GM11168 (cell line): Measurements from ENCODE around the gene C16orf96.
"Not testable (repeated sequence)": the region's sequence is repeated elsewhere in the genome, so short reads cannot be mapped to it uniquely, and the experiment has no call there.

ENCODE experiments used
- in situ Hi-C: fragments of 300-500 bp; cut with MboI; formaldehyde crosslinking; loops from one replicate; pipeline ENCODE4 v1.12.0; 2022; ENCODE audit warnings: low sequenced_read_pairs; ENCODE audit not compliant: unreplicated experiment

C16orf96 gene

DNA sequence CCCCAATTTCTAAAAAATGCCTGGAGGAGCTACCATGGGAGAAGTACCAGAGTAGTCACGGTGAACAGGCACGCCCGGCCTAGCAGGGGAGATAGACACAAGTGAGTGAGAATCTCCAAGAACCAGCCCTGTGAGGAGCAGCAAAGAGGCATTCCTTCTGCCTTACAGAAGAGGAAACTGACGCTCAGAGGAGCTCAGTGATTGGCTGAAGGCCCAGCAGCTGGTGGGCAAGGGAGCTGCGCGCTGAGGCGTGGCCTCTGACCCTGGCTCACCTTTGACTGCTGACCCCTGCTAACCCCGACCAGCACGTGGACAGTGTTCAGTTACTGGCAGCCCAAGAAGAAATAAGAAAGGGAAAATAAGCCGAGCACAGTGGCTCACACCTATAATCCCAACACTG, 1.8 kb downstream of the C16orf96 start:
- in situ Hi-C loops, result no loop called here

- in situ Hi-C loops, result no loop called here
Observed at GRCh38 chr16:4561596-4561995, 5.5 kb downstream of the C16orf96 start.

DNA sequence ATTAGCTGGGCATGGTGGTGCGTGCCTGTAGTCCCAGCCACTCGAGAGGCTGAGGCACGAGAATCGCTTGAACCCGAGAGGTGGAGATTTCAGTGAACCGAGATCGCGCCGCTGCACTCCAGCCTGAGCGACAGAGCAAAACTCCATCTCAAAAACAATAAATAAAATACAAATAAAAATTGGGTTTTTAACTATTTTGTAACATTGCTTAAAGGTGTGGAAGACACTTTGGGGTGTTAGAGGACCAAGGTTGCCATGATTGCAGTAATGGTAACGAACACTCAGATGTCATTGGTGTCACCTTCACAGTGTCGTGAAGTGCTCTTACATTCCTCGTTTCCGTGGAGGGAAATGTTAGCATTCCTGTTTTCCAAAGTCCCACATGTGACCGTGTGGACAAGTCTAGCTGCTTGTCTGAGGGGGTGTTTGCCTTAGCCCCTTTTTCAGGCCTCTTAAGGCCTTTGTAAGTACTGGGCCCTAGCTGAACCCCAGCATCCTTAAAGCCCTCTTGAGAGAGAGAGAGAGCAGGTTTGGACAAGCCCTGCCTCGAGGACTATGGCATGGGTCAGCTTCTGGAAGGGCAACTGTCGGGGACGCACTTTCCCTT, 8.6 kb downstream of the C16orf96 start:
- in situ Hi-C loops, result no loop called here

DNA sequence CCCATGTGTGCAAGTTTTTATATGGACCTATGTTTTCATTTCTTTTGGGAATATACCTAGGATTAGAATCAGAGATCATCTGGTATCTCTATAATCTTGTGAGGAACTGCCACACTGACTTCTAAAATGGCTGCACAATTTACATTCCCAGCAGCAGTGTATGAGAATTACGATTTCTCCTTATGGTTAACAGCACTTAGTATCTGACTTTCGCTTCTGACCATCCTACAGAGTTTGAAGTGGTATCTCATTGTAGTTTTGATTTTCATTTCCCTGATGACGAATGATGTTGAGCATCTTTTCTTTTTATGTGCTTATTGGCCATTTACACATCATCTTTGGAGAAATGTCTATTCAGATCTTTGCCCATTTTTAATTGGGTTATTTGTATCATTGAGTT, 10.0 kb downstream of the C16orf96 start:
- in situ Hi-C loops, result no loop called here

- in situ Hi-C loops, result no loop called here
Observed at GRCh38 chr16:4570086-4570485, 13.9 kb downstream of the C16orf96 start.

- in situ Hi-C loops, result no loop called here
Observed at GRCh38 chr16:4570688-4571321, 14.7 kb downstream of the C16orf96 start.

GRCh38 chr16:4572715-4573114, 16.6 kb downstream of the C16orf96 start:
- in situ Hi-C loops, result no loop called here

- in situ Hi-C loops, result not testable (repeated sequence)
Observed at GRCh38 chr16:4573926-4574325, 17.8 kb downstream of the C16orf96 start.

DNA sequence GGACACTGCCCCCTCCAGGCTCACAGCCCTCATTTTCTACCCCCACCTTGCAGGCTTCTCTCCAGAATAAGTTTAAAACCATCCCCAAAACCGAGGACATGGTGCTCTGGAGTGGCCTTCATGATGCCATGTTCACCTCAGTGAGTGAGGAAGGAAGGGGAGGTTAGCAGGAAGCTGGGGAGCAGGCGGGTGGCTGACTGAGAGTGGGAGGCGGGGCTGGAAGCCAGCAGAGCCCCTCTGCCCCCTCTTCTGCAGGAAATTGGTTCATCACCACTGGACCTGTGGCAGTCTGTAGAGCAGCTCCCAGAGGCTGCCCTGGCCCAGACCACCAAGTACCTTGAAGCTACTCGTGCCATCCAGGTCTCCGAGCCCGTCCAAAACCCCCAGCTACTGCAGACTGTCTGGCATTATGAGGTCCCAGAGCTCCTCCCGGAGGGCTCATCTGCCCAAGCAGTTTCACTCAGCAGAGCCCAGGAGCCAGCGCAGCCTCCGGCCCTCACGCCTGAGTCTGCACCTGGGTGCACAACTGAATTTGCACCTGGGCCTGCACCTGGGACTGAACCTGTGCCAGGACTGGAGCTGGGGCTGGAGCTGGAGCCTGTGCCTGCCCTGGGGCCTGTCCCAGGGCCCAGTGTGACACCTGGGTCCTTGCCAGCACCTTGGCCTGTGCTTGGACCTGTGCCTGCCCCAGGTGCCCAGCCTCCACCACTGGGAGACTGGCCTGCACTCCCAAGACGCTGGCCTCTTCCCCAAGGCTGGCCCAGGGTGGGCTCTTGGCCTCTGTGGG, 19.0 kb downstream of the C16orf96 start:
- in situ Hi-C loops, result no loop called here

DNA sequence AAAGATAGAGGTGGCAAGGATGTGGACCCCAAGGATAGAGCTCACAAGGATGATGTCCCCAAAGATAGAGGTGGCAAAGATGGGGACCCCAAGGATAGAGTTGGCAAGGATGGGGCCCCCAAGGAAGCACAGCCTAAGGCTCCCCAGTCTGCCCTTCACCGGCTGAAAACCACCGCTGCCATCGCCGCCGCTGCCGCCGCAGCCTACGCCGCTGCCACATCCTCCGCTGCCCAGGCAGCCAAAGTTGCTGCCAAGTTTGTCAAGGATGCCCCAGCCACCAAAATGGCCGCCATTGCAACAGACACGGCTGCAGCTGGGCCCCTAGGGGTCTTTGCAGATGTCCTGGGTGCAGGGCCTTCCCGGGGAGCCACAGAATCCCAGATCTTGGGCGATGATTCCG, 19.9 kb downstream of the C16orf96 start:
- in situ Hi-C loops, result no loop called here

GRCh38 chr16:4578961-4579530, 22.9 kb downstream of the C16orf96 start:
- in situ Hi-C loops, result no loop called here

- in situ Hi-C loops, result loop anchor here (5.0 kb wide), 1 partner anchor 63 kb away; no protein-coding TSS in a partner anchor
Observed at GRCh38 chr16:4580250-4580649, 24.1 kb downstream of the C16orf96 start.

GRCh38 chr16:4583906-4584305, 27.8 kb downstream of the C16orf96 start:
- in situ Hi-C loops, result loop anchor here (5.0 kb wide), 1 partner anchor 67 kb away; no protein-coding TSS in a partner anchor

- in situ Hi-C loops, result no loop called here
Observed at GRCh38 chr16:4586291-4586690, 30.2 kb downstream of the C16orf96 start.

GRCh38 chr16:4588386-4588785, 32.2 kb downstream of the C16orf96 start:
- in situ Hi-C loops, result no loop called here

- in situ Hi-C loops, result no loop called here
Observed at GRCh38 chr16:4588961-4589360, 32.8 kb downstream of the C16orf96 start.

DNA sequence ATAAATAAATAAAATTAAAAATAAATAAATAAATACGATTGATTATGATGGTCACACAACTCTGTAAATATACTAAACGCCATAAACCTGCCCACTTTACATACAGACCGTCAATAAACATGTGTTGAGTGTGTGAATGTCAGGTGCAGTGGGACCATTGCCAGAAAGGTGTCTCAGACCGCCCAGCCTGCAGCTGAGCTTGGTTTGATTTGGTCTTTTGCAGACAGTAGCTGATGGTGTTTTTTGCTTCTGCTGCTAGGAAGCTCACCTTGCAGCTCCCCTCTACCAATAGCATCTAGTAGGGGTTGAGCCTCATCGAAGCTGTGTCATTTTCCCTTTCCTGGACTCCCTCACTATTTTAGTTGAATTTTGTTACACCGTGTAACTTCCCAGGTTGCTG, 35.1 kb downstream of the C16orf96 start:
- in situ Hi-C loops, result no loop called here

DNA sequence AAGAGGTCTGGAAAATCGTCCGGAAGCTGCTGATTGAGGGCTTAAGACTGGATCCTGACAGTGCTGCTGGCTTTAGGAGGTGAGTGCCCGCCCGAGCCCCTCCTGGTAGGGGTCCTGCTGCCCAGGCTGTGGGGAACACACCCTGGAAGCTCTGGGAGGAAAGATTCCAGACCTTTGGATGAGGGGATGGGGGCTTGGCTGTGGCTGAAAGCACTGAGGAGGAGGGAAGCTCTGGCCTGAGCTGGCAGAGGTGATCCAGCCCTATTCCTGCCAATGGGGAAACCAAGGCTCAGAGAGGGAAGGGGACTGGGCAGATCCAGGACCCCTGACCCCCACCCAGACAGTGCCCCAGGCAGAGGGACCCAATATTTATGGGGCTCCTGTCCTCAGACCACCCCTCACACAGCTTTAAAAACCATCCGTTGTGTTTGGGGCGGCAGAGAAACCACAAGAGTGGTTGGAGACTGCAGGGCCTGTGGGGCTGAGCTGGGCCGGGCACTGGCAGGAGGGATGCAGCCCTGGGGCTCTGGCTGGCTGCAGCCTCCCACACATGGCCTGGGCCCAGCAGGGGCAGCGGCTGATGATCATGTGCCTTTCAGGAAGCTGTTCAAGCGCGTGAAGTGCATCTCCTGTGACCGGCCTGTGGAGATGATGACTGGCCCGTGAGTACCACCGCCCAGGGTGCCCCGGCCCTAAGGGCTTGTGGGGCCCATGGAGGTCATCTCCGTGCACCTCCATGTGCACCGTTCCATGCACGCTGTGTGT, 35.7 kb downstream of the C16orf96 start:
- in situ Hi-C loops, result no loop called here

DNA sequence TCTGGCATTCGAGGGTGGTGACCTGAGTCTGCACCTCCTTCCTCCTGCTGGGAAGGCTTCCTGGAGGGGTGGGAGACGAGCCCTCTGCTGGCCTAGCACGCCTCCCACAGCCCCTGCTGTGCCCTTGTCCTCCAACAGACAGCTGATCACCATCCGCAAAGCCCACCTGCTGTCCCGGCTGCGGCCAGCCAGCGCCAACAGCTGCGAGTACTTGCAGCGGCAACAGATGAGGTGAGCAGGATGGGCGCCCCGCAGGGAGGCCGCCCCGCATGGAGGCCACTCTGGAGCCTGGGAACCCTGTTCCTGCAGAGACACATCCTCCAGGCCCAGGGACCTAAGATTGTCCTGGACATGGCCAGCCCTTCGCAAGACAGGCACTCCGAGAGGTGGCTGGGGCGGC, 36.9 kb downstream of the C16orf96 start:
- in situ Hi-C loops, result no loop called here
